Suprapubic skin (tissue), 3 donors: ENCODE results near the gene FBXL13.

ENCODE experiments used
- CTCF ChIP-seq, 2 donors: fragments of 200-600 bp in 1 of 2; fragments of 450-650 bp in 1 of 2; sonication (generic) in 1 of 2; IDR thresholded peaks; one replicate each; pipeline ENCODE4 v1.5.1; 2016 to 2019; ENCODE audit warnings: antibody characterized with exemption in 2 of 2, mild to moderate bottlenecking in 1 of 2, moderate library complexity in 1 of 2
- POLR2AphosphoS5 ChIP-seq, 3 donors: sonication (generic); formaldehyde crosslinking; IDR thresholded peaks; one replicate each; pipeline ENCODE4 v1.6.1; 2017; ENCODE audit warnings: antibody characterized with exemption in 3 of 3

GRCh38 chr7:102897211-102897631 is 177.4 kb downstream of the FBXL13 start:
- TF ChIP-seq CTCF (IDR thresholded peaks at IDR 0.05) = no peak
- no peak for TF ChIP-seq POLR2AphosphoS5 (IDR thresholded peaks at IDR 0.05)
